BLaER1 (cell line): Measurements from ENCODE around the gene SUPT5H.

Source experiments
- H3K27ac ChIP-seq: shearing (Covaris generic); formaldehyde crosslinking; 2 replicates; pipeline ENCODE4 v1.8.1; 2022
- H3K27me3 ChIP-seq: shearing (Covaris generic); formaldehyde crosslinking; 2 replicates; pipeline ENCODE4 v1.8.1; 2022
- H3K36me3 ChIP-seq: shearing (Covaris generic); formaldehyde crosslinking; 2 replicates; pipeline ENCODE4 v1.8.1; 2022
- H3K4me1 ChIP-seq: shearing (Covaris generic); formaldehyde crosslinking; 2 replicates; pipeline ENCODE4 v1.8.1; 2022
- H3K4me2 ChIP-seq: shearing (Covaris generic); formaldehyde crosslinking; 2 replicates; pipeline ENCODE4 v1.8.1; 2022
- H3K4me3 ChIP-seq: shearing (Covaris generic); formaldehyde crosslinking; 2 replicates; pipeline ENCODE4 v1.8.1; 2022
- H3K9ac ChIP-seq: shearing (Covaris generic); formaldehyde crosslinking; 2 replicates; pipeline ENCODE4 v1.8.1; 2022
- H3K9me3 ChIP-seq: shearing (Covaris generic); formaldehyde crosslinking; 2 replicates; pipeline ENCODE4 v1.8.1; 2022
- H4K20me1 ChIP-seq: shearing (Covaris generic); formaldehyde crosslinking; 2 replicates; pipeline ENCODE4 v1.8.1; 2022
- Cebpa-rat ChIP-seq: shearing (Covaris generic); IDR thresholded peaks from 2 replicates; pipeline ENCODE4 v1.8.1; 2022

The SUPT5H gene

DNA sequence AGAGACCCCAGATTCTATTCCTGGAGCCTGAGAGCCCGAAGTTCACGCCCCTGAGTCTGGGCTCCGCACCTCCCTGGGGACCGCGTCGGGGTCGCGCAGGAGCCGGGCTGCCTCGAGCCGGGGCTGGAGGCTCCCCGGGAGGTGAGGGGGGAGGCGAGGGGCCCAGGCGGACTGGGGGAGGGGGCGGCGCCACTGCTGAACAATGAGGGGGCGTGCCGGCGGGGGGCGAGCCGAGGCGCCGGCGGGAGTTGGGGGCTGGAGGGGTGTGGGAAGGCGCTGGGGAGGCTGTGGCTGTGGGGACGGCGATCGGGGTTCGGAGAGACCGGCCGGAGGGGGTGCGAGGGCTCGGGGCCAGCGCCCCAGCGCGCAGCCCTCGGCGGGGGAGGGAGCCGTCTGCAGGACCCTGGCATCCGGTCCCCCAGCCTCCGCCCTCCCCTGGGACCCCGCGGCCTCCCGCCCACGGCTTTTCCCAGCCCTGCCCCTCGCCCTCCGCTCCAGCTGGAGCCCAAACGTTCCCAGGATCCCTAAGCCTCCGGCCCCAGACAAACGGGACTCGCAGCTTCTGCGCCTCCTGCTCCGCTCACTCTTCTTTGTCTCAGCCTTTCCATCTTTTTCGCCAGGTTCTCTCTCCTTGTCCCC is 32.0 kb upstream of the SUPT5H start:
- TF ChIP-seq Cebpa-rat = no peak
- Histone ChIP-seq H3K4me2 (peak overlapping the region; percentile 94), H3K27me3 (no peaks in the 10 kb centered on the region), H3K27ac (peak overlapping the region; percentile 99), H3K9me3 (no peaks in the 10 kb centered on the region), H4K20me1 (peaks cover 44% of the 10 kb centered on the region), H3K9ac (peak overlapping the region; percentile 98), H3K4me3 (peak overlapping the region; percentile 96), H3K36me3 (peaks cover 44% of the 10 kb centered on the region), H3K4me1 (peaks cover 57% of the 10 kb centered on the region)

DNA sequence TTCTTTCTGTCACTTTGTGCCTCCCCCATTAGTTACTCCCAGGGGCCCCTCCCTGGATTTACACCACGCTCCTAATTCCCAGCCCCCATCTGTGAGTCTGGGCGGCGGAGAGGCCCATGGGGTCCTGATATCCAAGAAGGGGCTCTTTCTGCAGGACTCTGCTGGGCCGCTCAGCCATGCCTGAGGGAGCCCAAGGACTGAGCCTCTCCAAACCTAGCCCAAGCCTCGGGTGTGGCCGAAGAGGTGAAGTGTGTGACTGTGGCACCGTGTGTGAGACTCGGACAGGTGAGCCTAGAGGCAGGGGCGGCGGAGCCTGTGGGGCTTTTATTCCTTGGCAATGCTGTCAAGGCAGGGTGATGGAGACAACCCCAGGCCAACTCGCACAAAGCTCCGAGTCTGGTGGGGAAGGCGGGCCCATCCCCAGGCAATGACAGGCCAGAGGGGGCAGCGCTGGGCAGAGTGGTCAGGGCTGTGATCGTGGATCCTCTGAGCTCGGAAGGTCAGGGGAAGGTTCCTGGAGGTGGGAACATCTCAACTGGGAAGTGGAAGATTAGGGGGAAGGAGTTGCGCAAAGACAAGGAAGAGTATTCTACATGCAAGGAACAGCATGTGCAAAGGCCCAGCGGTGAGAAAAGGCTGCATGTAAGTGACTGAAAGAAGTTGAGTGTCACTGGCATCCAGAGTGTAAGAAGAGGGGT is 31.3 kb upstream of the SUPT5H start:
- peak overlapping the region; percentile 94 for H3K4me2 ChIP-seq
- H3K36me3 ChIP-seq = peaks cover 46% of the 10 kb centered on the region
- no peak for TF ChIP-seq Cebpa-rat
- H3K27ac ChIP-seq = peak overlapping the region; percentile 99
- H3K9me3 ChIP-seq = no peaks in the 10 kb centered on the region
- peaks cover 50% of the 10 kb centered on the region for H3K4me1 ChIP-seq
- H3K9ac ChIP-seq = peak overlapping the region; percentile 98
- H3K4me3 ChIP-seq = peak overlapping the region; percentile 96
- peaks cover 38% of the 10 kb centered on the region for H4K20me1 ChIP-seq
- no peaks in the 10 kb centered on the region for H3K27me3 ChIP-seq

DNA sequence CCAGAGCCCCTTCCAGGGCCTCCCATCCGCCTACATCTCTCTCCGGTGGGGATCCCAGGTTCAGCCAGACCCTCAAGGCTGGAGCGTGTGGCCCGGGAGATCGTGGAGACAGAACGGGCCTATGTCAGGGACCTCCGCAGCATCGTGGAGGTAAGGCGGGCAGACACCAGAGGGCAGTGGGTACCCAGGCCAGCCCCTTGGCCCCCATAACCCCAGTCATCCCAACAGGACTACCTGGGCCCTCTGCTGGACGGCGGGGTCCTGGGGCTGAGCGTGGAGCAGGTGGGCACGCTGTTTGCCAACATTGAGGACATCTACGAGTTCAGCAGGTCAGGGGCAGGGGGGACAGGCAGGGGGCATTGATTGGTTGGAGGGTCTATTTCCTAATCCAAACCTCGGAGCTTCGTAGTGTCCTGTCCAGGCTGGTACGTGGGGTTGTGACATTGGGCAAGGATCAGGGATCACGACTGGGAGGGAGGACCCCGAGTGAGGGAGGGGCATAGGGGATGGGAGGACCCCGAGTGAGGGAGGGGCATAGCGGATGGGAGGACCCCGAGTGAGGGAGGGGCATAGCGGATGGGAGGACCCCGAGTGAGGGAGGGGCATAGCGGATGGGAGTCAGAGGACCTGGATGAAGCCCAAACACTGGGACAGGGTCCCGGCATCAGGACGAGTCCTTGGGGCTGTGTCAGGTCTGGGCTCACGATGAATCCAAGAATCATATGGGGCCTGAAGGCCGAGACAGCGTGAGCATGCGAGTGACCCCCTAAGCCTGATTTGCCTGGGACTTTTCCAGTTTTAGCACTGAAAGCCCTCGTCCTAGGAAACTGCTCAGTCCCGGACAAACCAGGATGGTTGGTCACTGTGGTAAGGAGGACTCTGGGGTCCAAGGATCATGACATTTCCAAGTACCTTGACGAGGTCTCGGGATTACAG is 30.0 kb upstream of the SUPT5H start:
- H3K4me3 ChIP-seq = peak overlapping the region; percentile 96

DNA sequence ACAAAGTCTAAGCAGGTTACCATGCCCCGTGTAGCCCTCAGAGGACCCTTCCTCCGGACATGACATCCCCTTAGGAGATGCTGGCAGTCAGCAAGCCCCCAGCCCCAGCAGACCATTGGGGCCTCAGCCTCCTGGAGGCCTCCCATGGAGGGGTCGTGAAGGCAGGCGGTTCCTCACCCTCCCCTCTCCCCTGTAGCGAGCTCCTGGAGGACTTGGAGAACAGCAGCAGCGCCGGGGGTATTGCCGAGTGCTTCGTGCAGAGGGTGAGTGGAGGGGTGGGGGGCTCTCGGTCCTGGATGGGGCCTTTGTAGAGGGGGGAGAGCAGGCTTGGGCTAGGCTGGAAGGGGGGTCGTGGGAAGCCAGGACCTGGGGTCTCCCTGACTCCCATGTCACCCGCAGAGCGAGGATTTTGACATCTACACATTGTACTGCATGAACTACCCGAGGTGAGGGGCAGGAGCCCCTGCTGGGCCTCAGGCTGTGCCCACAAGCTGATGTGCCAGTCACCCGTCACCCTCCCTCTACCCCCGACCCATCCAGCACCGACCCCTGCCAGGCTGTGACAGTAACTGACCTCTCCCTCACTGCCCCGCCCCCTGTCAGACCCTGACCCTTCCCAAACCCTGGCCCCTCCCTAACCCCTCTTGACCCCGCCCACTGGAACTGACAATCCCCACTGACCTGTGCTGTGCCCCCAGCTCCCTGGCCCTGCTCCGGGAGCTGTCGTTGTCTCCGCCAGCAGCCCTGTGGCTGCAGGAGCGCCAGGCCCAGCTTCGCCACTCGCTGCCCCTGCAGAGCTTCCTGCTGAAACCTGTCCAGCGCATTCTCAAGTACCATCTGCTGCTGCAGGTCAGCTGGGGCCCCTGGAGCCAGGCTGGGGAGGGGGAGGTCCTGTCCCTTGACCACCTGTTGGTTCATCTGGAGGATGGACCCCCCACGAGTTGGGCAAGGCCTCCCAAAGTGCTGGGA is 28.9 kb upstream of the SUPT5H start:
- peaks cover 34% of the 10 kb centered on the region for H4K20me1 ChIP-seq
- H3K4me3 ChIP-seq = no peak overlapping the region
- peak overlapping the region; percentile 34; the same call in 1 of the 2 replicates for H3K9ac ChIP-seq
- H3K27ac ChIP-seq = no peak overlapping the region
- no peaks in the 10 kb centered on the region for H3K27me3 ChIP-seq
- H3K4me1 ChIP-seq = peaks cover 29% of the 10 kb centered on the region
- TF ChIP-seq Cebpa-rat = no peak
- peaks cover 70% of the 10 kb centered on the region for H3K36me3 ChIP-seq
- H3K9me3 ChIP-seq = no peaks in the 10 kb centered on the region
- H3K4me2 ChIP-seq = no peak overlapping the region

More for the DNA sequence above, 30.0 kb upstream of the SUPT5H start:
- peak overlapping the region; percentile 99 for H3K27ac ChIP-seq
- H3K9ac ChIP-seq = peak overlapping the region; percentile 98
- TF ChIP-seq Cebpa-rat = no peak
- H3K9me3 ChIP-seq = no peaks in the 10 kb centered on the region
- H3K4me1 ChIP-seq = peaks cover 40% of the 10 kb centered on the region
- peak overlapping the region; percentile 94 for H3K4me2 ChIP-seq
- H3K27me3 ChIP-seq = no peaks in the 10 kb centered on the region
- peaks cover 34% of the 10 kb centered on the region for H4K20me1 ChIP-seq
- peaks cover 59% of the 10 kb centered on the region for H3K36me3 ChIP-seq

DNA sequence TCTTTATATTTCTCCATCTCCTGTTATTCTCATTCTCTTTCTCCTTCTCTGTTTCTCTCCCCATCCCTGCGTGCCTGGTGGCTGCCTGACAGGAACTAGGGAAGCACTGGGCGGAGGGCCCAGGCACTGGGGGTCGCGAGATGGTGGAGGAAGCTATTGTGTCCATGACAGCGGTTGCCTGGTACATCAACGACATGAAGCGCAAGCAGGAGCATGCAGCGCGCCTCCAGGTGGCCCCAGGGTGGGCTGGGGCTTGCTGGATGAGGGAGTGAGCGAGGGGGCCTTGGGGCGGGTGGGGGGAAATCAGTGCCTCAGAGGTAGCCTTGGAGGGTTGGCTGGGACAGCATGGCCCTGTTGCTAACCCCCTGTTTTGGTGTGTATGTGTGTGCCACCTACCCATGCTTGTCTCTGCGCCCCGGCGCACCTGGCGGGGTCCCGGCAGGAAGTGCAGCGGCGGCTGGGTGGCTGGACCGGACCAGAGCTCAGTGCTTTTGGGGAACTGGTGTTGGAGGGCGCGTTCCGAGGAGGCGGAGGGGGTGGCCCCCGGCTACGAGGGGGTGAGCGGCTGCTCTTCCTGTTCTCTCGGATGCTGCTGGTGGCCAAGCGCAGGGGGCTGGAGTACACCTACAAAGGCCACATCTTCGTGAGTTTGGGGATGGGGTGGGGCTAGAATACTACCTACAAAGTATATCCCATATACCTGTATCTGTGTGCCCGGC is 27.8 kb upstream of the SUPT5H start:
- TF ChIP-seq Cebpa-rat = no peak
- Histone ChIP-seq H3K4me2 (no peak overlapping the region), H3K27ac (no peak overlapping the region), H3K4me1 (peaks cover 27% of the 10 kb centered on the region), H4K20me1 (peaks cover 35% of the 10 kb centered on the region), H3K4me3 (no peak overlapping the region), H3K27me3 (no peaks in the 10 kb centered on the region), H3K9me3 (no peaks in the 10 kb centered on the region), H3K9ac (no peak overlapping the region), H3K36me3 (peaks cover 81% of the 10 kb centered on the region)

DNA sequence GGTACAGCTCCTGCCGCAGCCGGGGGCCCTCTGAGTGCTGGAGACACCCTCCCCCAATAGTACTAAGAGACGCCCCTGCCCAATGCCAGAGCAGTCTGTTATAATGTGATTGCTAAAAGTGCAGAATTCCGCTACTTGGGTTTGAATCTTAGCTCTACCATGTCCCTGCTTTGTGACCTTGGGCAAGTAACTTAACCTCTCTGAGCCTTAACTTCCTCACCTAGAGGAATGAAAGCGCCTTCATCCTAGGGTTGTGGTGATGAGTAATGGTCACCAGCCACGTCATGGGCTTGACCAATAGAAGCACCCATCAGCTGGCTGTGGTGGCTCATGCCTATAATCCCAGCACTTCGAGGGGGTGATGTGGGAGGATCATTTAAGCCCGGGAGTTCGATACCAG is 26.4 kb upstream of the SUPT5H start:
- Histone ChIP-seq H3K27me3 (no peaks in the 10 kb centered on the region), H3K4me2 (no peak overlapping the region), H3K36me3 (peaks cover 95% of the 10 kb centered on the region), H4K20me1 (peaks cover 45% of the 10 kb centered on the region), H3K4me1 (peaks cover 23% of the 10 kb centered on the region), H3K9ac (no peak overlapping the region), H3K27ac (no peak overlapping the region), H3K4me3 (no peak overlapping the region), H3K9me3 (no peaks in the 10 kb centered on the region)
- TF ChIP-seq Cebpa-rat = no peak

DNA sequence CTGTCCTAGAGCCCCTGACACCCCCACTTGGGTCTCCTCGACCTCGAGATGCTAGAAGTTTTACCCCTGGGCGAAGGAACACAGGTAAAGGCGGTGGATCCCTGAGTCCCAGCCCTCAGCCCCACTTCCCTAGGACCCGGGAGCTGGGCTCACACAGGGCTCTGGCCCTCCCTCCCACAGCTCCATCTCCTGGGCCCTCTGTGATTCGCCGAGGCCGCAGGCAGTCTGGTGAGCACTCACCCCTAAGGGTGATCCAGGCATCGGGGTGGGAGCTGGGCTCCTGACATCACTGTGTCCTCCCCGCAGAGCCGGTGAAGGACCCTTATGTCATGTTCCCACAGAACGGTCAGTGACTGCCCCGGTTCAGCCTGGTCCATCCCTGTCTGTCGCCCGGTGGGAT is 24.6 kb upstream of the SUPT5H start:
- H4K20me1 ChIP-seq = peaks cover 45% of the 10 kb centered on the region
- no peak for TF ChIP-seq Cebpa-rat

DNA sequence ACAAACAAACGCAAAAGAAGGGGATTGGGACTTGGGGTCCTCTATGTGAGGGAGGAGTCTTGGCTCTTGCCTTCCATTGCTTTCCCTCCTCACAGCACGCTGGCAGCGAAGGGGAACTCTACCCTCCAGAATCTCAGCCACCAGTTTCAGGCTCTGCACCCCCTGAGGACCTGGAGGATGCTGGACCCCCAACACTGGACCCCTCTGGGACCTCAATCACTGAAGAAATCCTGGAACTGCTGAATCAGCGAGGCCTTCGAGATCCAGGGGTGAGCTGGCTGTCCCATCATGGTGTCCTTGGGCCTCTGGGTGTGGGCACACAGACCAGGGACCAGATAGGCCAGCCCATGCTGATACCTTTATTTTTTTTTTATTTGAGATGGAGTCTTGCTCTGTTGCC is 23.4 kb upstream of the SUPT5H start:
- no peaks in the 10 kb centered on the region for H3K4me1 ChIP-seq
- peaks cover 96% of the 10 kb centered on the region for H3K36me3 ChIP-seq
- H3K9ac ChIP-seq = no peak overlapping the region
- H4K20me1 ChIP-seq = peaks cover 42% of the 10 kb centered on the region
- TF ChIP-seq Cebpa-rat = no peak
- no peaks in the 10 kb centered on the region for H3K27me3 ChIP-seq
- H3K27ac ChIP-seq = no peak overlapping the region
- H3K9me3 ChIP-seq = no peaks in the 10 kb centered on the region
- no peak overlapping the region for H3K4me2 ChIP-seq
- H3K4me3 ChIP-seq = no peak overlapping the region

More for the DNA sequence above, 24.6 kb upstream of the SUPT5H start:
- H3K4me1 ChIP-seq = peaks cover 6% of the 10 kb centered on the region
- H3K9ac ChIP-seq = no peak overlapping the region
- no peaks in the 10 kb centered on the region for H3K9me3 ChIP-seq
- H3K27me3 ChIP-seq = no peaks in the 10 kb centered on the region
- H3K36me3 ChIP-seq = peaks cover 100% of the 10 kb centered on the region
- H3K4me3 ChIP-seq = no peak overlapping the region
- no peak overlapping the region for H3K4me2 ChIP-seq
- no peak overlapping the region for H3K27ac ChIP-seq
